Measurements from ENCODE around the gene PPP6R3.
A peak's percentile ranks its signal among the peaks of the same experiment; 100 is the strongest.
"Not testable (repeated sequence)": the region's sequence is repeated elsewhere in the genome, so short reads cannot be mapped to it uniquely, and the experiment has no call there.

Gene PPP6R3

DNA sequence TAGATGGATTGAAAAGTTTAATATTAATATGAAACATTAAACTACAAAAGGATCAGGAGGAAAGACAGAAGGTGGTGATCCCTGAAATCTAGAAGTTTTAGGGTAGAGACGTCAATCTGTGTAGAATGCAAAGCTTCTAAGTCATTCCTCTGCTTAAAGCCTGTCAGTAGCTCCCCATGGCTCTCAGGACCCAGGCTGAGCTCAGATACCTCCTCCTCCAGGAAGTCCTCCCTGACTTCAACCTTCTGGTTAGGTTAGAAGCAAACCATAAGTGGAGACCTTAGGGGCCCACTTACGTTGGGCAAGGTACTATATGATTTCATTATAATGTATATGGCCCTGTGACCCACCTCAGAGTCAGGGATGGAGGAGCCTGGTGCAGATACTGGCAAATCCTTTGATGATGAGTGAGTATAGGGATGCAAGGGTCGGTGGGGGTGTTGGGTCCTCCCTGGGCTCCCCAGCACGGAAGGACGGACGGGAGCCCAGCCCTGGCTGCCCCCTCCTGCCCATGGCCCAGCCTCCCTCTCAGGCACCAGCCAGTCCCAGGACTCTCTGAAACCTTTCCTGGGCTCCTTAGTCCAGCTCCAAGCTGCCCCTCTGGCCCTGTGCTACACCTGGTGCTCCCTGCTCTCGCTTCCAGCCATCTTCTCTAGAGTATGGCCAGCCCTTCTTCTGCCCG, 3.2 kb upstream of the PPP6R3 start:
- no peak for DNase-seq (ENCODE audit: low spot score)

GRCh38 chr11:68457898-68458249, 2.7 kb upstream of the PPP6R3 start:
- no peak for DNase-seq (ENCODE audit: low spot score)

DNA sequence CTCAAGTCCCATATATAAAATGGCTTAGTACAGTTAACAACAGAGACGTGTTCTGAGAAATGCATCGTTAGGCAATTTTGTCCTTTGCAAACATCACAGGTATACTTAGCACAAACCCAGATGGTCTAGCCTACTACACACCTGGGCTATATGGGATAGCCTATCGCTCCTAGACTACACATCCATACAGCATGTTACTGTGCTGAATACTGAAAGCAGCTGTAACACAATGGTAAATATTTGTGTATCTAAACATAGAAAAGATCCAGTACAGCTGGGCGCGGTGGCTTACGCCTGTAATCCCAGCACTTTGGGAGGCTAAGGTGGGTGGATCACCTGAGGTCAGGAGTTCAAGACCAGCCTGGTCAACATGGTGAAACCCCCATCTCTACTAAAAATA, 2.2 kb upstream of the PPP6R3 start:
- not testable (repeated sequence) for DNase-seq (ENCODE audit: low spot score)

- peak; percentile 98 for DNase-seq (ENCODE audit: low spot score)
Measured at GRCh38 chr11:68459886-68460740, 439 bp upstream of the PPP6R3 start.

- no peak for DNase-seq (ENCODE audit: low spot score)
Measured at GRCh38 chr11:68461575-68461917, 994 bp downstream of the PPP6R3 start.

DNA sequence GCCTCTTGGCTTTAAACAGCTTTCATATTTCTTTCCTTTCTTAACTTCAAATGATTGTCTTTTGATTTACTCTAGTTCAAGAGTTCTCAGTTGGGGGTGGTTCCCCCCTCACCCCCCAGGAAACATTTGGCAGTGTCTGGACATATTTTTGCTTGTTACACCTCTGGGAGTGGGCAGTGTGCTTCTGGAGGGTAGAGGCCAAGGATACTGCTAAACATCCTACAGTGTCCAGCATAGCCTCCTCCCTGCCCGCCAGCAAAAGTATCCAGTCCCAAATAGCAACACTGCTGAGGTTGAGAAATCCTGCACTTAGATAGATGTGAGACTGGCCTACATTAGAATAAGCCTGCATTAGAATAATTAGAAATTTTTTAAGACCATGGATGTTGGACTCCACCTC, 3.2 kb downstream of the PPP6R3 start:
- DNase-seq (ENCODE audit: low spot score), result no peak

DNA sequence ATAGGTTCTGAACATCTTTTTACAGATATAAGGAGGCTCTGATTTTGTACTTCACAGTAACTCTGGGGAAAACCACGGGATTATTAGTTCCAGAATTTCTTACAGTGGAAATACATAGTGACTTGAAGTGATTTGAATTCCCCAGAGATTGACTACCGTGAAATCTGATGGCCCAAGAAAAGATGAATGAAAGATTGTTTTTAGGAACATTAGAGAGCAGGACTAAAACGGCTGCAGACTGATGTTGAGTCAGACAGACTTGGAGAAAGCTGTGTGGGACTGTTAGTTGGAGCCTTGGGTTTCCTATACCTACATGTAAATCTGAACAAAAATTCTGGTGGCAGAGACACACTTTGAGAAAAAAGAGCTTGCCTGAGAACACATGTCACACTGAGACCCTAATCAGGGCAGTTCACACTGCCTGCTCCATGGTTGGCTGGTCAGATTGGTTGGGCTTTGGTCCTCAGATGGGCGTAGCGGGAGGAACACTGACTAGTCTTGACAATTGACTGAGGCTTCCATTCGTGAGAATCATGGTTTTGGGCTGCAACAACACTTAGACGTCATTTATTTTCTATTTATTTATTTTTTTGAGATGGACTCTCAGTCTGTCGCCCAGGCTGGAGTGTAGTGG, 6.8 kb downstream of the PPP6R3 start:
- no peak for DNase-seq (ENCODE audit: low spot score)

GRCh38 chr11:68468217-68468828, 7.8 kb downstream of the PPP6R3 start:
- no peak for DNase-seq (ENCODE audit: low spot score)

DNA sequence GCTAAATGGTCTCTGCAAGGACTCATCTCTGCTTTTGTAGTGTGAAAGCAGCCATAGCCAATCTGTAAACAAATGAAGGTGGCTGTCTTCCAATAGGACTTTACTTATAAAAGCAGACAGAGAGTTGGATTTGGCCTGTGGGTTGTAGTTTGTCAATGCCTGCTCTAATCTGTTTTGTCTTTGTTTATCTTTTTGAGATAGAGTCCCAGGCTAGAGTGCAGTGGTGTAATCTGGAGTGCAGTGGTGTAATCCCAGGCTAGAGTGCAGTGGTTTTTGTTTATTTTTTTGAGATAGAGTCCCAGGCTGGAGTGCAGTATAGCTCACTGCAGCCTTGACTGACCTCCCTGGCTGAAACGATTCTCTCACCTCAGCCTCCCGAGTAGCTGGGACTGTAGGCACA, 8.6 kb downstream of the PPP6R3 start:
- no peak for DNase-seq (ENCODE audit: low spot score)

DNA sequence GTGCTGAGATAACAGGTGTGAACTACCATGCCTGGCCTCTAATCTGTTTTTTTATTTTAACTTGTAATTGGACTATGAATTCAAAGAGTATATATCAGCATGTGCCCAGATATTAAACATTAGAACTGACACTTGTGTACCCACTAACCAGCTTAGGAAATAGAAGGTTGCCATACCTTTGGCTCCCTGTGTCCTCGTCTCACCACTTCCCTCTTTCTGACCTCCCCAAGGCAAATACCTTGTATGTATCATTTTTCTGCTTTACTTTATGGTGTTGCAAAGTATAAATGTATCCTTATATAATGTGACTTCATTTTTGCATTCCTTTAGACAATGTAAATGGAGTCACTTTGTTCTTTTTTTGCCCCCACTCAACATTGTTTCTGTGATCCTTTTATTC, 9.1 kb downstream of the PPP6R3 start:
- DNase-seq (ENCODE audit: low spot score), result no peak

GRCh38 chr11:68470304-68470811, 9.8 kb downstream of the PPP6R3 start:
- DNase-seq (ENCODE audit: low spot score), result no peak

DNA sequence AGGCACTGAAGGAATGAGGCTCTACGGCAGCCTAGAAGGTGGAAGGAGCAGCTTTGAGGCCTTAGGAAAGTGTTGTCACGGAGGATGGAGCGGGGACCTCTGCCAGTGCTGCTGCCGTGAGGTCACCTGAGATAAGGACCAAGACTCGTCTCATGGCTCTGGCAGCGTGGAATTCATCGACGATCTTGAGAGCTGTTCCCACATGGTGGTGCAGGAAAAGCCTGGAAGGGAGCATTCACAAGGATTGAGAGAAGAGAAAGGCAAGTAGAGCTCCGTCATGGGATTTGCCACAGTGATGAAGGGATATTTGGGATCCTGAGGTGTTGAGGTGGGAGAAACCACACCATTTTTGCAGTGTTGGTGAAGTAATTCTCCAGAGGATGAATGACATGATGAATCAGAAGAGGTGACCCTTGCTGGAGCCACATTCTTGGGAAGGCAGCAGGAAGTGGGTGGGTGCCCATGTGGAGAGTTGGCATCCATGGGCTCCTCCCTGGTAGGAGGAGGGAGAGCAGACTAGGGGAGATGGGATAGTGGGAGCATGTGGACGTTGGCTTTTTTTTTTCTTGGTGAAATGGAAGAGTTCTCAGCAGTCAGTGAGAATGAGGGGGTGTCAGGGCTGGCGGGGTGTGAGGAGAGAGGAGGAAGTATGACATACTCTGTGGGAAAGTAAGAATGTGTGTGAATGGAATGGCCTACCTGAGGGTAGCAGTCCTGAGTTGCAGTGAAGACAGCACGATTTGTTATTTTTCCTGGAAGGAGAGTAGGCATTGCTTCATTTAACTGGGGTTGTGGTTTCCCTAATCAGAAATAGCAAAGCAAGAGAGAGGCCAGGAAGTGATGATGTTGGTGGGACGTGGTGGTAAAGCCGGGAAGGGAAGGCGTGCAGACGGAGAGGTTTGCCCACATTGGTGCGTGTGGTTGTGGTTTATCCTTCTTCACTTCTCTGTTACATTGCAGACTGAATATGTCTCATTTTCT, 11.1 kb downstream of the PPP6R3 start:
- DNase-seq (ENCODE audit: low spot score), result no peak

GRCh38 chr11:68472778-68473177, 12.2 kb downstream of the PPP6R3 start:
- no peak for DNase-seq (ENCODE audit: low spot score)

- DNase-seq (ENCODE audit: low spot score), result no peak
Measured at GRCh38 chr11:68473693-68474092, 13.1 kb downstream of the PPP6R3 start.

GRCh38 chr11:68475626-68476025, 15.1 kb downstream of the PPP6R3 start:
- DNase-seq (ENCODE audit: low spot score), result not testable (repeated sequence)

DNA sequence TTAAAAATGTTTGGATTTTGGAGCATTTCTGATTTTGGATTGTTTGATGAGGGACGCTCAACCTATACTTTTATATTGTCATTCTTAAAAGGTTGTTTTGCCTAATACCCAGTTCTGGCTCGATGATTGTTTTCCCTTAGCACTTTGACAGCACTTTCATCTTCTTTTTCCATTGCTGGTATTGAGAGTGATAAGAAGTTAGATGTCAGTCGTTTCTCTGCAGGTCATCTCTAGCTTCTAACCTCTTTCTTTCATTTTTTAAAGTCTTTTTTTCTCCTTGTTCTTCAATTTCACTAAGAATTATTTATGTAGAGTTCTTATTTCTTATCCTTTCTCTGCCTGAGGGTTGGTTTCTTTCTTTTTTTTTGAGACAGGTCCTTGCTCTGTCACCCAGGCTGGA, 18.8 kb downstream of the PPP6R3 start:
- no peak for DNase-seq (ENCODE audit: low spot score)

- DNase-seq (ENCODE audit: low spot score), result no peak
Measured at GRCh38 chr11:68480193-68480592, 19.6 kb downstream of the PPP6R3 start.

DNA sequence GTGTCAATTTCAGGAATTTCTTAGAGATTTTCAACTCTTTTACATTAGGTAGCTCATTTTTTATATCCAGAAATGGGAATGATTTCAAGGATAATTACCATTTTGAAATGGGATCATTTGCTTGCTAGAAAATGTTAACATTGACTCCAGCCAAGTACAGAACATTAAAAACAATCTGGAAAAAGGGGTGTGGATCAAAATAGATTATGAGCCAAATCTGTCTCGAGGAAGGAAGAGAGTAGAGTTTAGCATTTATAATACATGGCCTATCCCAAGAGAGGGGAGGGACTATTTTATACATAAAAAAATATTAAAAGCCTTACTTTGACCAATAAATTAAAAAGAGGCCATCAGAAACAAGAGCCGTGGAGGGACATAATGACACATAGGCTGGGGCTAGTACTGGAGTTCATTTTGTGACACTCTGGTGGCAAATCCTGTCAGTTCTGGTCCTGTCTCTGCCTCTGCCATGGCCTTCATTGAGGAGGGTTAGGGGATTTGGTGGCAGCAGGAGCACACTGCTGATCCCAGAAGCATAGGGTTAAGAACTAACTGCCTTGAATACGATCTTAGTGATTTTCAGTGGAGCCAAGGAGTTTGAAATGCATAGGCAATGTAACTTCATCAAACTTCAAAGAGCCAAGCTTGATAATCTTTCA, 20.4 kb downstream of the PPP6R3 start:
- no peak for DNase-seq (ENCODE audit: low spot score)

GRCh38 chr11:68481579-68482240, 21.2 kb downstream of the PPP6R3 start:
- no peak for DNase-seq (ENCODE audit: low spot score)

DNA sequence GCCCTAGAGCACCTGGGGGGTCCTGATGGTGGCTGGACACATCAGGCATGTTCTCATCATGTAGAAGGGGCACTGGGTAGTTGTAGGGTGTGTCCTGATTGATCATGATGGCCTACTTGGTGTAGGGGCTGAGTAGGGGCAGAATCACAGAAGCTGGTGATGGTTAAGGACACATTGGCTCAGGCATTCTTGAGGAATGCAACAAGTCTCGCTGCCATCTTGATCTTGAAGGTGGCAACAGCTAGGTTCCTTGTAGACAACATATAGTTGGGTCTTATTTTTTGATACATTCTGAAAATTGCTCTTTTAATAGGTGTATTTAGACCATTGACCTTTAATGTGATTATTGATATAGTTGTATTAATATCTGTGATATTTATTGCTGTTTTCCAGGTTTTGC, 28.1 kb downstream of the PPP6R3 start:
- DNase-seq (ENCODE audit: low spot score), result no peak
